Right atrium auricular region (tissue), 2 donors: ENCODE results near the gene CASP9. TPM values are rescaled to one million over a fixed set of nuclear protein-coding genes. Genes with fewer than 3 reads are reported as not detected.

Source experiments
- DNase-seq: peaks from one replicate; pipeline ENCODE4 v3.0.0-alpha.2; 2019; ENCODE audit warnings: low spot score
- H3K27ac ChIP-seq, 2 donors: fragments of 200-600 bp; sonication (generic); 1 replicate in 1 of 2; 2 replicates in 1 of 2; pipeline ENCODE4 v1.5.1; 2016 to 2019
- H3K27me3 ChIP-seq, 2 donors: fragments of 200-600 bp; sonication (generic); one replicate each; pipeline versions ENCODE4 v1.5.1 to v1.6.0; 2017 to 2019
- H3K36me3 ChIP-seq: fragments of 200-600 bp; sonication (generic); one replicate; pipeline ENCODE4 v1.5.1; 2016
- H3K4me1 ChIP-seq, 2 donors: fragments of 200-600 bp; sonication (generic); one replicate each; pipeline versions ENCODE4 v1.5.1 to v1.6.0; 2017 to 2019
- H3K4me3 ChIP-seq, 2 donors: fragments of 200-600 bp; sonication (generic); 1 replicate in 1 of 2; 2 replicates in 1 of 2; pipeline ENCODE4 v1.5.1; 2017 to 2019; ENCODE audit warnings: mild to moderate bottlenecking in 1 of 2, moderate library complexity in 1 of 2
- H3K9me3 ChIP-seq, 2 donors: fragments of 200-600 bp; sonication (generic); one replicate each; pipeline ENCODE4 v1.5.1; 2019
- total RNA-seq, 2 donors: library from RNA; depleted of rRNA; stranded (reverse); fragments of >200 nt; gene quantifications; one replicate each; pipeline ENCODE4 v1.1.0, GENCODE V29; 2016
- TF ChIP-seq, protein P1 (sequence below), 2 donors: fragments of 200-600 bp; sonication (generic); IDR thresholded peaks; one replicate each; pipeline ENCODE4 v1.5.1; 2019; ENCODE audit warnings: antibody characterized with exemption in 2 of 2

The CASP9 gene
- total RNA-seq, 2 donors from 2014 or later, result 6.8 to 11.9 TPM

DNA sequence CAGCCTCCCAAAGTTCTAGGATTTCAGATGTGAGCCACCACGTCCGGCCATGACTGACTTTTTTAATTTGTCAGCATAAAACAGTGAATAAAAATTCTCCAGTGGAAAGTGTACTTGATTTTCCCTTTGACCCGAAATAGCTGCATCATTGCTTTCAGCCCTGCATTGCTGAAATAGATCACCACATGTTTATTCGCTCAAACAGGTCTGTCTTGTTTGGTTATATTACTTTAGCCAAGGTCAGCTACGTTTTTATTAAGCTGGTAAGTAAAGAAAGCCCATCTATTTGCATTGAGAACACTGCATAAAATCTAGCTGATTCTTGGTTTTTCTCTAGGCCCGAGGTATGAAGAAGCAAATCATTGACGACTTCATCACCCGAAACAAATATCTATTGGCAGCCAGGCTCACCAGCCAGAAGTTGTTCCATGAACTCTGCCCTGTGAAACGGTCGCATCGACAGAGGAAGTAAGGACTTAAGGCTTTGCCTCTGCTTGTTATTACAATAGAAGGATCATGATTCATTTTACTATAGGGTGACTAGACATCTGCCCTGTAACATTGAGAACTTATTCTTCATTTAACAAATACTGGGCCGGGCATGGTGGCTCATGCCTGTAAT is 35.3 kb upstream of the CASP9 start:
- H3K27ac ChIP-seq, result no peak overlapping the region
- DNase-seq, result no peak
- peaks cover 40% of the 10 kb centered on the region for H3K36me3 ChIP-seq
- no peak overlapping the region for H3K4me3 ChIP-seq
- no peaks in the 10 kb centered on the region for H3K9me3 ChIP-seq
- H3K27me3 ChIP-seq, result no peaks in the 10 kb centered on the region
- TF ChIP-seq, protein P1, sequence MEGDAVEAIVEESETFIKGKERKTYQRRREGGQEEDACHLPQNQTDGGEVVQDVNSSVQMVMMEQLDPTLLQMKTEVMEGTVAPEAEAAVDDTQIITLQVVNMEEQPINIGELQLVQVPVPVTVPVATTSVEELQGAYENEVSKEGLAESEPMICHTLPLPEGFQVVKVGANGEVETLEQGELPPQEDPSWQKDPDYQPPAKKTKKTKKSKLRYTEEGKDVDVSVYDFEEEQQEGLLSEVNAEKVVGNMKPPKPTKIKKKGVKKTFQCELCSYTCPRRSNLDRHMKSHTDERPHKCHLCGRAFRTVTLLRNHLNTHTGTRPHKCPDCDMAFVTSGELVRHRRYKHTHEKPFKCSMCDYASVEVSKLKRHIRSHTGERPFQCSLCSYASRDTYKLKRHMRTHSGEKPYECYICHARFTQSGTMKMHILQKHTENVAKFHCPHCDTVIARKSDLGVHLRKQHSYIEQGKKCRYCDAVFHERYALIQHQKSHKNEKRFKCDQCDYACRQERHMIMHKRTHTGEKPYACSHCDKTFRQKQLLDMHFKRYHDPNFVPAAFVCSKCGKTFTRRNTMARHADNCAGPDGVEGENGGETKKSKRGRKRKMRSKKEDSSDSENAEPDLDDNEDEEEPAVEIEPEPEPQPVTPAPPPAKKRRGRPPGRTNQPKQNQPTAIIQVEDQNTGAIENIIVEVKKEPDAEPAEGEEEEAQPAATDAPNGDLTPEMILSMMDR (IDR thresholded peaks at IDR 0.05), result no peak
- H3K4me1 ChIP-seq, result no peaks in the 10 kb centered on the region

GRCh38 chr1:15558516-15558915 is 34.5 kb upstream of the CASP9 start:
- H3K27ac ChIP-seq, result no peak overlapping the region
- H3K27me3 ChIP-seq, result no peaks in the 10 kb centered on the region
- H3K4me3 ChIP-seq, result no peak overlapping the region
- peaks cover 33% of the 10 kb centered on the region for H3K36me3 ChIP-seq
- TF ChIP-seq, protein P1 (IDR thresholded peaks at IDR 0.05), result no peak
- no peak for DNase-seq
- H3K9me3 ChIP-seq, result no peaks in the 10 kb centered on the region
- no peaks in the 10 kb centered on the region for H3K4me1 ChIP-seq

DNA sequence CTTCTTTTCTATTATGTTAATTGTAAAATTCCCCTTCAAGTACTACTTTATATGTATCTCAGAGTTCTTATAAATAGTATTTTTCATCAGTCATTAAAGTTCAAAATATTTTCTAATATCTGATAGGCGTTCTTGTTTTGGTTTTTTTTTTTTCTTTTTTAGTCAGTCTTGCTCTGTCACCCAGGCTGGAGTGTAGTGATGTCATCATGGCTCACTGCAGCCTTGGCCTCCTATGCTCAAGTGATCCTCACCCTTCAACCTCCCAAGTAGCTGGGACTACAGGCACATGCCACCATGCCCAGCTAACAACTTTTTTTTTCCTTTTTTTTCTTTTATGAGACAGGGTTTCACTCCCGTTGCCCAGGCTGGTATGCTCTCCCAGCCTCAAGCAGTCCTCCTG is 33.6 kb upstream of the CASP9 start:
- no peaks in the 10 kb centered on the region for H3K9me3 ChIP-seq
- no peak overlapping the region for H3K4me3 ChIP-seq
- no peak overlapping the region for H3K27ac ChIP-seq
- H3K27me3 ChIP-seq, result no peaks in the 10 kb centered on the region
- TF ChIP-seq, protein P1 (IDR thresholded peaks at IDR 0.05), result no peak
- no peaks in the 10 kb centered on the region for H3K4me1 ChIP-seq
- no peak for DNase-seq
- H3K36me3 ChIP-seq, result peaks cover 26% of the 10 kb centered on the region

GRCh38 chr1:15557008-15557407 is 33.0 kb upstream of the CASP9 start:
- H3K27ac ChIP-seq, result no peak overlapping the region
- no peak overlapping the region for H3K4me3 ChIP-seq
- no peak for DNase-seq
- H3K36me3 ChIP-seq, result peaks cover 20% of the 10 kb centered on the region
- TF ChIP-seq, protein P1 (IDR thresholded peaks at IDR 0.05), result no peak
- no peaks in the 10 kb centered on the region for H3K27me3 ChIP-seq
- no peaks in the 10 kb centered on the region for H3K4me1 ChIP-seq
- H3K9me3 ChIP-seq, result no peaks in the 10 kb centered on the region

DNA sequence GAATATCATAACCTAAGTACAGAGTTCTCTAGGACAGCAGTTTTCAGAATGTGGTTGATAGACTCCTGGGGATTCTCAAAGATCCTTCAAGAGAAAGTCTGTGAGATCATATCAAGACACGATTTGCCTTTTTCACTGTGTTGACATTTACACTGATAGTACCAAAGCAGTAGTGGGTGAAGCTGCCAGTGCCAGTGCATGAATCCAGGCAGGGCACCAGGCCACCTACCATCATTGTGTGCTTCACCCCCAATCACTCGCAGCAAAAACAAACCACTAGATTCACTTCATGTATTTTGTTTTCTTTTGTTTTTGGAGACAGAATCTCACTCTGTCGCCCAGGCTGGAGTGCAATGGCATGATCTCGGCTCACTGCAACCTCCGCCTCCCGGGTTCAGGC is 26.6 kb upstream of the CASP9 start:
- TF ChIP-seq, protein P1 (IDR thresholded peaks at IDR 0.05), result no peak
- no peak overlapping the region for H3K27ac ChIP-seq
- H3K4me1 ChIP-seq, result peaks cover 0 to 5% of the 10 kb centered on the region in 2 donors
- H3K9me3 ChIP-seq, result no peaks in the 10 kb centered on the region
- H3K4me3 ChIP-seq, result no peak overlapping the region
- DNase-seq, result no peak
- H3K36me3 ChIP-seq, result peaks cover 24% of the 10 kb centered on the region
- no peaks in the 10 kb centered on the region for H3K27me3 ChIP-seq

- no peak for DNase-seq
- TF ChIP-seq, protein P1 (IDR thresholded peaks at IDR 0.05), result no peak
- no peaks in the 10 kb centered on the region for H3K9me3 ChIP-seq
- H3K27me3 ChIP-seq, result no peaks in the 10 kb centered on the region
- no peak overlapping the region for H3K4me3 ChIP-seq
- peaks cover 0 to 5% of the 10 kb centered on the region in 2 donors for H3K4me1 ChIP-seq
- H3K36me3 ChIP-seq, result peaks cover 39% of the 10 kb centered on the region
- no peak overlapping the region for H3K27ac ChIP-seq
Measured at GRCh38 chr1:15546641-15547040, 22.6 kb upstream of the CASP9 start.
